GM21447 (cell line): Measurements from ENCODE around the gene AOPEP.

Experiments used
- ATAC-seq: cut with Tn5 transposase; IDR thresholded peaks from one replicate; pipeline ENCODE4 v1.9.1; 2021; ENCODE audit not compliant: unreplicated experiment

AOPEP gene

GRCh38 chr9:95088421-95089161, 362.1 kb downstream of the AOPEP start:
- no peak for ATAC-seq

GRCh38 chr9:95089257-95090022, 362.9 kb downstream of the AOPEP start:
- ATAC-seq = no peak

DNA sequence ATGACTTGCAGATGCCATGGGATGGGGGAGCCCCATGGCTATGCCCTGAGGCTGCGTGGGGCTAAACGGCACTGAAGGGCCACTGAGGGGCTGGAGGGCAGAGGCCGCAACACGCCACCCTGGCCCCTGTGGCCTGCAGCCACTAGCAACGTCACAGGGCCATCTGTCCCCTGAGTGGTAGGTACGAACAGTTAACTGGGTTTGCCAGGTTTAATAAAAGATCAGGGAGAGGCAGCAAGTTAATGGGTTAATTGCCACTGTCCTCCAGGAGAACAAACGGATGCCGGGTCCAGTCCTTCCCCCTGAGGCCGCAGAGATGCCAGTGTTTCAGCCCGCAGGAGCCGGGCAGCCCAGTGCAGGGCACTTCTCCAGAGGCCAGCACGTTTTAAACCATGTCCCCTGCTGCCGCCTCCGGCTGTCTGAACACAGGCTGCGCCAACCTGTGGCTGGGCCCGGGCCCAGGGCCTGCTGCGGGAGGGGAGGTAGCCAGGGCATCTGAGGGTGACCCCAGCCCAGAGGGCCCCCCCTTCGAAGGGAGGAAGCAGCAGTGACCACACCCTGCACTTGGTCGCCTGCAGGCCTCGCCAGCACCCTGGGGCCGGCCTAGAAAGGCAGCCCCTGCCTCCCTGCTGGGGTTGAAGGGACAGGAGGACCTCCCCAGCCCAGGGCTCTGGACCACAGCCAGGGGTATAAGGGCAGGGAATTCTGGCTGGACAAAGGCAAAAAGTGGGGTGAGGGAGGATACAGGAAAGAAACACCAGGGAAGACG, 363.7 kb downstream of the AOPEP start:
- ATAC-seq = no peak

- no peak for ATAC-seq
Measured at GRCh38 chr9:95090871-95091577, 364.5 kb downstream of the AOPEP start.

GRCh38 chr9:95091601-95092261, 365.2 kb downstream of the AOPEP start:
- ATAC-seq = no peak

GRCh38 chr9:95092262-95093072, 366.0 kb downstream of the AOPEP start:
- ATAC-seq = no peak

GRCh38 chr9:95093586-95093985, 367.1 kb downstream of the AOPEP start:
- ATAC-seq = no peak

- no peak for ATAC-seq
Measured at GRCh38 chr9:95094002-95094401, 367.5 kb downstream of the AOPEP start.

DNA sequence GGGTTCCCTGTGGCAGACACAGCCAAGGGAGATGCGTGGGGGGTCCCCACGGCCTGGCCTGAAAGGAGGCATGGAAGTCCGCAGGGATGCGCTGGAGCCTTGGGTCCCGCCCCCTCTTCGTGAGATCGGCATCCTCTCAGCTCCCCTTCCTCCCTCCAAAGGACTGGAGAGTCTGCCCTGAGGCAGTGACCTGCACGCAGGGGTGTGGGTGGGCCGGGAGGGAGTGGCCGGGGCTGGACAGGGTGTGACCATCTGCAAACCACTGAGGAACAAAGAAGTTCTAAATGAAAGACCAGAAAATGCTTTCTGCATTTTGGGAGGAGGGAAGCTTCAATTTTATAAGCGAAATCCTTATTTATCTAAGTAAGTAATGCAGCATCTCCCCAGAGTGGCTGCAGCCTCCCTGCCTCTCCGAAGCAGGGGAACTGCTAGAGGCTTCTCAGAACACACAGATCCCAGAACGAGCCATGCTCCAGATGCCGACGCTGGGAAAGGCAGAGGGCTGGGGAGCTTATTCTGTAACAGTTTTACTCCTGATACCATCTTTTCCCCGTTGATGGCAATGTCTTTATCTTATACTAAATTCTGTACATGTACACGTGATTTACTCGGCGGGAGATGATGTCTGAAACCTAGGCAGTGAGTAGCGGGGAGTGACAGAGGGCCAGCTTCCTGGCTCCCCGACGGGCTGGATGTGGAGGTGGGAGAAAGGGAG, 369.3 kb downstream of the AOPEP start:
- no peak for ATAC-seq

- ATAC-seq = no peak
Measured at GRCh38 chr9:95096381-95096780, 369.9 kb downstream of the AOPEP start.

- ATAC-seq = no peak
Measured at GRCh38 chr9:95096807-95097206, 370.3 kb downstream of the AOPEP start.

DNA sequence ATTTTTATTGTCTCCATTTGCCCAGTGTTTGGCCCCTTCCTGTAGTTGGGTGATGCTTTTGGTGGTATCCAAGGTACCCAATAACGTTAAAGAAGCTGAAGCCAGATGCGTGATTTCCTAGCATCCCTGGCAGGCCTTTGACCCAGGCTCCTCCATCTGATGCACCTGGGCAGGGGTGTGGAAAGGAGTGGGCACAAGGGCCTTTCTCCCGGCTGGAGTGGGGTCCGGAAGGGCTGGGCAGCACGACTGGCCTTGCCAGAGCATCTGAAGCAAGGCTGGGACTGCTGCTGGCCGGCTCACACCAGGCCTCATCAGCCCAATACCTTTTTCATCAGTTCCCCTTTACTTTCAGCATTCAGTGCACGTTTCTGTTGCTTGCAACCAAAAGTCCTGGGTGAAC, 370.8 kb downstream of the AOPEP start:
- no peak for ATAC-seq

DNA sequence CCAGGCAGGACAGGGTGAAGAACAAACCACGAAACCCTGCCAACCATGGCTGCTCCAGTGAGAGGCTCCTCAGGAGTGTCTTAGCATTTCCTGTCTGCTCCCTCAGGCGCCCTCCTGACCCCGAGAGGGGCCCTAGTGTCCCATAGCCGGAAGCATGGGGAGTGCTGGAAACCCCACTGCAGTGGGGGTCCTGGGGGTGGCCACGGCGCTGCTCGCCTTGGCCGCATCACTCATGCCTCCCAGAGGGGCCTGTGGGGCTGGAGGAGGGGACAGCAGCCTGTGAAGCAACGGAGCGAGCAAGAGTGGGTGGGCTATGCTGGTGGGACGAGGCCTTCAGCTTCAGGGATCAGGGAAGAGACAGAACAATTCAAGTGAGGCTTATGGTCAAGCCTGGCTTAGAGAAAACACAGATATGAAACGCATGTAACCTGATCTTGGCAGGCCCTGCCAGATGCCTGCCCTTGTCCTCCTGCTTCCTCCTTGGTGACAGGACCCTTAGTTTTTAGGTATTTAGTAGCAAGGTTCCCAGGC, 372.0 kb downstream of the AOPEP start:
- ATAC-seq = no peak

- no peak for ATAC-seq
Measured at GRCh38 chr9:95099321-95100070, 373.0 kb downstream of the AOPEP start.

- ATAC-seq = no peak
Measured at GRCh38 chr9:95100071-95100627, 373.6 kb downstream of the AOPEP start.

DNA sequence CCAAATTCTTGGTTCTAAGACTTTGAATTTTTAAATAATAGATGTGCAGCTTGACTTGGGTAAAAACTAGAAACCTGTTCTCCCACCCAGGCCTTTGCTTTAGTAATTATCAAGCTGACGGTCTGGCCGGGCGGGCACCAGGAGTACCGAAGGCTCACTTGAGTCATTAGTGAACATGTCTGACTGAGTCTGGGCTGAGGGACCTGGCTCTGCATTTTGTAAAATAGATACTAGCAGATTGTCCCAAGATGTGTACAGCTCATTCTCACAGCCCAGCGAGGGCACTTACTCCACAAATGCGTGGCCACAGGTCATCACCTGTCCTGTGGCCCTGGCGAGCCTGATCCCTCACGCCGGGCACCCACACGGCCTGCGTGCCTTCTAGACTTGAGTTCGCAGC, 374.8 kb downstream of the AOPEP start:
- ATAC-seq = no peak

DNA sequence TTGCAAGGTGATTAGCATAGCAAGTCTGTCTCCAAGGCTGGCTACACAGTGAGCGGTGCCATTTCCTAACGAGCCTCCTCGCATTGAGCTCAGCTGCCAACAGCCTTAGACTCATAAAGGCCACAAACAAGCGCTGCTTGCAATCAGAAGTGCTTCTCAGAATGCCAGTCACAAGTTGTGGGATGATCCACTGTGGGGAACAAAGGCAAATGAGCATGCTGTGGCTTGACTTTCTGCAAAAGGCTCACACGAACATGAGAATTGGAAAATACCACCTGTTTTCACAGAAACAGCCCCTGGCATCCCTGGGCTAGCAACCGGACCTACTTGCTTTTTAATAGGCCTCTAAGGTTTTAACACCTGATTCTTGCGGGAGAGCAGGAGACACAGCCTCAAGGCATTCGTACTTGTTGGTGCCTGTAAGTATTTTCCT, 375.5 kb downstream of the AOPEP start:
- ATAC-seq = no peak

- ATAC-seq = no peak
Measured at GRCh38 chr9:95102572-95102971, 376.1 kb downstream of the AOPEP start.
